LNCaP clone FGC (cell line): ENCODE measurements around the gene TENM4.

ENCODE experiments used
- DNase-seq: peaks from one replicate; pipeline ENCODE4 v3.0.0-alpha.2; 2011; ENCODE audit warnings: low read depth
- H3K4me3 ChIP-seq: 2 replicates; pipeline ENCODE4 v1.5.1; 2011; ENCODE audit warnings: mild to moderate bottlenecking, low read depth, low read length, control low read depth
- CTCF ChIP-seq: IDR thresholded peaks from 2 replicates; pipeline ENCODE4 v1.5.1; 2012; ENCODE audit warnings: mild to moderate bottlenecking; ENCODE audit not compliant: control insufficient read depth, insufficient read depth; ENCODE audit errors: extremely low read depth

The TENM4 gene

GRCh38 chr11:78958444-78958843 lies 482.4 kb downstream of the TENM4 start:
- H3K4me3 ChIP-seq, result no peak overlapping the region

GRCh38 chr11:78957476-78958245 lies 483.2 kb downstream of the TENM4 start:
- H3K4me3 ChIP-seq, result no peak overlapping the region
- no peak for DNase-seq
- no peak for TF ChIP-seq CTCF

More at GRCh38 chr11:78958444-78958843, 482.4 kb downstream of the TENM4 start:
- no peak for DNase-seq
- no peak for TF ChIP-seq CTCF

- no peak overlapping the region for H3K4me3 ChIP-seq
- TF ChIP-seq CTCF, result no peak
- DNase-seq, result no peak
Measured at GRCh38 chr11:78954696-78955095, 486.1 kb downstream of the TENM4 start.

- no peak for TF ChIP-seq CTCF
- DNase-seq, result peak; percentile 83
- no peak overlapping the region for H3K4me3 ChIP-seq
Measured at GRCh38 chr11:78954261-78954660, 486.6 kb downstream of the TENM4 start.

- DNase-seq, result no peak
- no peak overlapping the region for H3K4me3 ChIP-seq
- TF ChIP-seq CTCF, result no peak
Measured at GRCh38 chr11:78952890-78953289, 487.9 kb downstream of the TENM4 start.

GRCh38 chr11:78952175-78952574 lies 488.7 kb downstream of the TENM4 start:
- TF ChIP-seq CTCF, result no peak
- DNase-seq, result no peak
- no peak overlapping the region for H3K4me3 ChIP-seq
